IPS-18c (cell line): ENCODE results near the gene RFX1.
A peak's percentile ranks its signal among the peaks of the same experiment; 100 is the strongest.
"Not testable (repeated sequence)": the region's sequence is repeated elsewhere in the genome, so short reads cannot be mapped to it uniquely, and the experiment has no call there.

Experiments
- H3K4me3 ChIP-seq: 2 replicates; pipeline ENCODE4 v1.7.0; 2013; ENCODE audit warnings: low read depth, mild to moderate bottlenecking, low read length, moderate library complexity; ENCODE audit not compliant: insufficient read depth
- H3K9me3 ChIP-seq: one replicate; pipeline ENCODE4 v1.6.1; 2013; ENCODE audit warnings: mild to moderate bottlenecking, low read length, moderate library complexity; ENCODE audit not compliant: control insufficient read depth, insufficient read depth

Gene RFX1

GRCh38 chr19:13972368-13973155 is 33.6 kb downstream of the RFX1 start:
- Histone ChIP-seq H3K9me3 (no peaks in the 10 kb centered on the region), H3K4me3 (no peak overlapping the region)

GRCh38 chr19:13971868-13972267 is 34.3 kb downstream of the RFX1 start:
- H3K9me3 ChIP-seq, result not testable (repeated sequence)

GRCh38 chr19:13969897-13970296 is 36.2 kb downstream of the RFX1 start:
- no peaks in the 10 kb centered on the region for H3K9me3 ChIP-seq

More at GRCh38 chr19:13971868-13972267, 34.3 kb downstream of the RFX1 start:
- not testable (repeated sequence) for H3K4me3 ChIP-seq

GRCh38 chr19:13968999-13969398 is 37.1 kb downstream of the RFX1 start:
- Histone ChIP-seq H3K4me3 (no peak overlapping the region), H3K9me3 (no peaks in the 10 kb centered on the region)

More at GRCh38 chr19:13969897-13970296, 36.2 kb downstream of the RFX1 start:
- no peak overlapping the region for H3K4me3 ChIP-seq

- Histone ChIP-seq H3K9me3 (no peaks in the 10 kb centered on the region), H3K4me3 (no peak overlapping the region)
Observed at GRCh38 chr19:13968383-13968935, 37.7 kb downstream of the RFX1 start.

GRCh38 chr19:13967206-13967605 is 38.9 kb downstream of the RFX1 start:
- not testable (repeated sequence) for H3K9me3 ChIP-seq, H3K4me3 ChIP-seq

GRCh38 chr19:13966684-13967128 is 39.4 kb downstream of the RFX1 start:
- Histone ChIP-seq H3K9me3 (no peaks in the 10 kb centered on the region), H3K4me3 (no peak overlapping the region)

- H3K4me3 ChIP-seq, result no peak overlapping the region
Observed at GRCh38 chr19:13965926-13966683, 40.0 kb downstream of the RFX1 start.

GRCh38 chr19:13965377-13965896 is 40.7 kb downstream of the RFX1 start:
- H3K9me3 ChIP-seq, result no peaks in the 10 kb centered on the region
- H3K4me3 ChIP-seq, result no peak overlapping the region

More at GRCh38 chr19:13965926-13966683, 40.0 kb downstream of the RFX1 start:
- H3K9me3 ChIP-seq, result no peaks in the 10 kb centered on the region

- Histone ChIP-seq H3K9me3 (no peaks in the 10 kb centered on the region), H3K4me3 (no peak overlapping the region)
Observed at GRCh38 chr19:13964776-13965175, 41.3 kb downstream of the RFX1 start.

GRCh38 chr19:13963603-13964105 is 42.5 kb downstream of the RFX1 start:
- H3K9me3 ChIP-seq, result no peaks in the 10 kb centered on the region
- peak overlapping the region; percentile 51; the same call in 1 of the 2 replicates for H3K4me3 ChIP-seq

GRCh38 chr19:13962699-13963602 is 43.2 kb downstream of the RFX1 start:
- Histone ChIP-seq H3K4me3 (peak overlapping the region; percentile 51), H3K9me3 (no peaks in the 10 kb centered on the region)

- peak overlapping the region; percentile 51 for H3K4me3 ChIP-seq
Observed at GRCh38 chr19:13961826-13962698, 44.1 kb downstream of the RFX1 start.

GRCh38 chr19:13960863-13961784 is 45.0 kb downstream of the RFX1 start:
- no peaks in the 10 kb centered on the region for H3K9me3 ChIP-seq
- no peak overlapping the region for H3K4me3 ChIP-seq

More at GRCh38 chr19:13961826-13962698, 44.1 kb downstream of the RFX1 start:
- no peaks in the 10 kb centered on the region for H3K9me3 ChIP-seq
